Hematopoietic multipotent progenitor cell treated with erythropoietin and hydrocortisone succinate and interleukin-3 and kit ligand, for 6 days (in vitro differentiated cells): Measurements from ENCODE around the gene HOXC5.
"Not testable (repeated sequence)": the region's sequence is repeated elsewhere in the genome, so short reads cannot be mapped to it uniquely, and the experiment has no call there.

ENCODE experiments used
- DNase-seq: peaks from one replicate; pipeline ENCODE4 v3.0.0-alpha.2; 2015

The HOXC5 gene

GRCh38 chr12:54075974-54076373 lies 43.1 kb downstream of the HOXC5 start:
- DNase-seq = no peak

GRCh38 chr12:54077843-54078242 lies 45.0 kb downstream of the HOXC5 start:
- DNase-seq = not testable (repeated sequence)

DNA sequence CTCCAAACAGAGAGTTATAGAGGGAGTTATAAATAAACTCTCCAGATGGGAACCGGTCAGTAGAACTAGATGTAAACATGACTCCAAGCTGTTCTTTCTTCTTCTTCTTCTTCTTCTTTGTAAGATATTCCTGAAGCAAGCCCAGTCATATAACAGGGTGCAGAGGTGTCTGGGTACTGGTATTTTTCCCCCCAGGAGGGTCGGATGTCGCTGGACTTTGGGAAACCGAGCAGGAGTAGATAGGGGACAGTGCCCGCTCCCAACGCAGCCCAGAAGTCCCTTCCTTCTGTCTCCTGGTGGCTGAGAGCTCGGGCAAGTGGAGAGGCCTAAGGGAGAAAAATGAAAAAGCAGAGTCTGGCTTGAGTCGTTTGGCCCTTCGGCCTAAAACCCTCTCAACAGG lies 46.3 kb downstream of the HOXC5 start:
- DNase-seq = not testable (repeated sequence)

DNA sequence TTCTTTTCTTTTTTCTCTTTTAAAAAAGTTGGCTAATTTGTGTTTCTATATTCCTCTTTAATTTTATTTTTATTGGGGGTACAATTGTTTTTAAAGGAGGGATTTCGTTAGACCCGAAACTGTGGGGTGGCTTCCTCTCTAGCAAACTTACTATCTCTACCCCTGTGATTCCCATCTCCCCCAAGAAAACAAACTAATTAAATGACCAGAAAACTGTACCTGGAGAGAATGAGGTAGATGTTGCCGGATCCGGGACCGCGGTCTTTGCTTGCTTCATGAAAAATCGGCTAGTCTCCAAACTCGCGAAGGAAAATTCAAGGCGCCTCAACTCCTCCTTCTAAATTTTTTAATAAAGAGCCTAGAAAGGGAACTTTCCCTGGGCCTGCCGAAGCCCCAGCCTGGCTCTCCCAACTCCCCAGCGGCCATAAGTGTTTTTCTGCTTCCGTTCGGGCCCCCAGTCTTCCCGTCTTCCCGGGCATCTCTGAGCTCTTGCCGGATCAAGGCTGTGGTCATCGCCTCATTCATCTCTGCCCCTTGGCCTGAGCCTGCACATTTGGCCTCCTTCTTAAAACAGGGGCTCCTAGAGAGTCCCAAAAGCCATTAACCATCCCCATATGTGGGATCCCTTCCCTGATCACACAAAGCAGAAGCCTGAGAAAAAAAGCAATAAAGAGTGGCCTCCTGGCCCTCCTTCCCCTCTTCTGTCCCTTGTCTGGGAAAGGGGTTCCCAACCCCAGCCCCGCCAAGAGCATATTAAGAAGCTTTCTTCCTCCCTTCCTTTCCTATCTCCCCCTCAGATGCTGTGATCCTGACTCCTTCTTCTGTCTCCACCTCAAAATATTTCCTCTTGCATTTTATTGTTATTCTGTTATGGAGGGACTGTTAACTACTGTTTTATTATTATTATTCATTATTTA lies 47.4 kb downstream of the HOXC5 start:
- DNase-seq = not testable (repeated sequence)

DNA sequence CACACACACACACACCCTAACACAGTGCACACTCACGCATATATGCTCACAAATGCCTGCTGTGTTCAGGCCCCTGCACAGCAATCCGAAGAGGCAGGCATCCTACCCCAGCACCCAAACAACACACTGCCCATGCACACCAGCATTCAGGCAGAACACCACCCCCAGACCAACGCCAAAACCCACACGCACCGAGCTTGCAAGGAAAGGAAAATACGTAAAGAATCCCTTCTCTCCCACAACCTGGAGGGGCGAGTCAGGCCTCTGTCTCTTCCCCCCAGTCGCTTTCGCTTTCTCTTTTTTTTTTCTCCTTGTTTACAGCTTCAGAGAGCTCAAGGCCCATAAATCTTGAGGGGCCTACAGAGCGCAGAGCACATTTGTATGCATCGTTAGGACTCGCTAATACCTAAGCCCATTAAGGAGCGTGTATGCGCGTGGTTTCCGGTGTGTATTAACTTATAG lies 48.2 kb downstream of the HOXC5 start:
- DNase-seq = not testable (repeated sequence)

GRCh38 chr12:54081581-54082396 lies 48.9 kb downstream of the HOXC5 start:
- not testable (repeated sequence) for DNase-seq

DNA sequence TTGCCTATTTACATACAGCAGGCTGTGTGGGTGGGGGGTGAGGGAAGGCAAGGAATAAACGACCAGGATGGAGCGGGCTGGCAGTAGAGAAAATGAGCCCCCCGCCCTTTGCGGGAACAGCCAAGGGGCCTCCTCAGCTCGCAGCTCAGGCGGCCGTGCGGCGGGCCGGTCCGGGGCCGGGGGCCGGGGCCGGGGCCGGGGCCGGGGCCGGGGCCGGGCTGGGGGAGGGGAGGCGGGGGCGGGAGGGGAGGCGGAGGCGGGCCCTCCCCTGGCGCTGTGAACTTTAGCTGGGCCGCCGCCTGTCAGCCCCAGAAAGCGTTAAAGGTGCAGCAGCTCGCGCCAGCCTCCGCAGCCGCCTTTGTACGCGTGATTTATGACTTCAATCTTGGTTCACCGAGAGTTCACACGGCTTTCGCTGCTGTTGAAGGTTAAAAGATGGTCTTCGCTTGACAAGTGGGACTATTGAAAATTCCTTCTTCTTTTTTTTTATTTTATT lies 49.6 kb downstream of the HOXC5 start:
- DNase-seq = no peak
